ENCODE measurements around the gene STK38L. TPM values are rescaled to one million over a fixed set of nuclear protein-coding genes. Genes with fewer than 3 reads are reported as not detected.

STK38L gene
- total RNA-seq, 4 donors from 2014 or later: 64.6 to 102 (median 82.4) TPM

DNA sequence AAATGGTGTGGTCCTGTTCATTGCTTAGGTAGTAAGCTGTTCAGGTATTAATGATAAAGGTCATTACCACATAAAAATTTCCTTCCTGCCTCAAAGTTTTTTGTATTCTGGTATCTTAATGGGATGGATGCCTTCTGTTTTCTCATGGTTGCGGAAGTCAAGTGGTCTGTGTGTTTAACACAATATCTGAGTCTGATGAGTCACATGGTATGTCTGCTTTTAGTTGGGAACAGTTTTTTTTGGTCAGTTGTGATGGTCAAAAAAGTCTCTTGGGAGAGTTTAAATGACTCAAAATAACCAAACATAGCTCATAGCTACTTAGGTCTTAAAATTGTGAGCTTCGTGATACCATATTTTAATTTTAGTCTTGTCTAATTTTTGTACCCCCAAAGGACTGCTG lies 40.7 kb downstream of the STK38L start:
- no peak for TF ChIP-seq EP300 (IDR thresholded peaks at IDR 0.05)
- TF ChIP-seq, protein P1, sequence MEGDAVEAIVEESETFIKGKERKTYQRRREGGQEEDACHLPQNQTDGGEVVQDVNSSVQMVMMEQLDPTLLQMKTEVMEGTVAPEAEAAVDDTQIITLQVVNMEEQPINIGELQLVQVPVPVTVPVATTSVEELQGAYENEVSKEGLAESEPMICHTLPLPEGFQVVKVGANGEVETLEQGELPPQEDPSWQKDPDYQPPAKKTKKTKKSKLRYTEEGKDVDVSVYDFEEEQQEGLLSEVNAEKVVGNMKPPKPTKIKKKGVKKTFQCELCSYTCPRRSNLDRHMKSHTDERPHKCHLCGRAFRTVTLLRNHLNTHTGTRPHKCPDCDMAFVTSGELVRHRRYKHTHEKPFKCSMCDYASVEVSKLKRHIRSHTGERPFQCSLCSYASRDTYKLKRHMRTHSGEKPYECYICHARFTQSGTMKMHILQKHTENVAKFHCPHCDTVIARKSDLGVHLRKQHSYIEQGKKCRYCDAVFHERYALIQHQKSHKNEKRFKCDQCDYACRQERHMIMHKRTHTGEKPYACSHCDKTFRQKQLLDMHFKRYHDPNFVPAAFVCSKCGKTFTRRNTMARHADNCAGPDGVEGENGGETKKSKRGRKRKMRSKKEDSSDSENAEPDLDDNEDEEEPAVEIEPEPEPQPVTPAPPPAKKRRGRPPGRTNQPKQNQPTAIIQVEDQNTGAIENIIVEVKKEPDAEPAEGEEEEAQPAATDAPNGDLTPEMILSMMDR (IDR thresholded peaks at IDR 0.05): no peak
- no peak for TF ChIP-seq POLR2AphosphoS5 (IDR thresholded peaks at IDR 0.05)
- TF ChIP-seq POLR2A (IDR thresholded peaks at IDR 0.05; ENCODE audit: low read depth): no peak
- no peak for DNase-seq (ENCODE audit: extremely low spot score)
- Histone ChIP-seq H3K36me3 (no peaks in the 10 kb centered on the region), H3K27ac (replicated peaks in 1 of 4) (peak overlapping the region; percentile 17 to 64 (median 44)), H3K9me3 (no peaks in the 10 kb centered on the region), H3K4me1 (peaks cover 46 to 87% (median 74%) of the 10 kb centered on the region in 4 donors), H3K4me3 (no peak overlapping the region), H3K27me3 (no peaks in the 10 kb centered on the region)
- intact Hi-C loops (cut with DNase I): no loop called here
- 63% methylated on average over 2 of the region's 2 CpGs for WGBS

DNA sequence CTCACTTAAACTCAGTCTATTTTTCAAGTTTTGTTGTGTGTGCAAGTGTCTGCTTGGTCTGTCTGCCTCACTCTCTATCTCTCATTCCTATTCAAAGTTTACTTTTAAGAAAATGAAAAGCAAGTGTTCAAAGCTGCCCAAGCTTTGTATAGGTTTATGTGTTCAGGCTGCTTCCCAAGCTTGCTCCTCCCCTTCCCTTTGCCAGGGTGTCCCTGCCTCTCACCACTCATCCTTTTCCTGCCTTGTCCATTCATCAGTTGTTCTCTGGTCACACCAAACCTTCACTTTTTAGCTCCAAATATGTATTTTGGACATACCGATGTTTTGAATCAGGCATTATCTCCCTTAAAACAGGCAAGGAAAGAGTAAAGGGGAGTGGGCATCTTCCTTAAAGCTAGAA lies 41.3 kb downstream of the STK38L start:
- 83% methylated on average over 1 of the region's 1 CpG for WGBS

DNA sequence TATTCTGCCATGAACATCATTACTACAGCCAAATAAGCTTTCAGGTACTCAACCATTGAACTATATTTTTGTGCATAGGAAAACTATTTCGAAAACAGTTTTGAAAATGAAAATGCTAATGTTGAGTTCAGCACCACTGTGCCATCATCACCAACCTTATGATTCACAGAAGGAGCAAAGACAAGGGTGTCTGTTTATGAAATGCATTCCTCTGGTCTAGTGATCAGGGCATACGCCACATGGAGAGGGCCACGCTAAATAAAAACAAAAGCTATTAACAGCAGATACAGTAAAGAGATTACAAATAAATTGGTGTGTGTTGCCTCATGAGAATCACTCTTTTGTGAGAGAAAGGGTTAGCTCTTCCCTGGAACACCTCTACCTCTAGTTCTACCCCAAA lies 45.3 kb downstream of the STK38L start:
- Histone ChIP-seq H3K9me3 (no peaks in the 10 kb centered on the region), H3K27me3 (no peaks in the 10 kb centered on the region), H3K36me3 (no peaks in the 10 kb centered on the region), H3K27ac (replicated peaks in 1 of 4) (peak overlapping the region in 2 of 4 donors; percentile 46 to 58), H3K4me1 (peaks cover 54 to 92% (median 81%) of the 10 kb centered on the region in 4 donors), H3K4me3 (no peak overlapping the region)
- intact Hi-C loops (cut with DNase I): no loop called here
- DNase-seq (ENCODE audit: extremely low spot score): no peak
- TF ChIP-seq EP300 (IDR thresholded peaks at IDR 0.05): no peak
- TF ChIP-seq POLR2AphosphoS5 (IDR thresholded peaks at IDR 0.05): no peak
- TF ChIP-seq, protein P1 (IDR thresholded peaks at IDR 0.05): no peak
- TF ChIP-seq POLR2A (IDR thresholded peaks at IDR 0.05; ENCODE audit: low read depth): no peak
- WGBS: 76% methylated on average over 3 of the region's 3 CpGs

More for the DNA sequence above, 41.3 kb downstream of the STK38L start:
- DNase-seq (ENCODE audit: extremely low spot score): no peak
- intact Hi-C loops (cut with DNase I): no loop called here
- peak overlapping the region; percentile 17 to 64 (median 44) for H3K27ac ChIP-seq (replicated peaks in 1 of 4)
- H3K36me3 ChIP-seq: no peaks in the 10 kb centered on the region
- H3K27me3 ChIP-seq: no peaks in the 10 kb centered on the region
- no peaks in the 10 kb centered on the region for H3K9me3 ChIP-seq
- H3K4me1 ChIP-seq: peaks cover 46 to 87% (median 72%) of the 10 kb centered on the region in 4 donors
- no peak for TF ChIP-seq EP300 (IDR thresholded peaks at IDR 0.05)
- no peak for TF ChIP-seq POLR2AphosphoS5 (IDR thresholded peaks at IDR 0.05)
- TF ChIP-seq, protein P1 (IDR thresholded peaks at IDR 0.05): no peak
- TF ChIP-seq POLR2A (IDR thresholded peaks at IDR 0.05; ENCODE audit: low read depth): no peak
- no peak overlapping the region for H3K4me3 ChIP-seq

DNA sequence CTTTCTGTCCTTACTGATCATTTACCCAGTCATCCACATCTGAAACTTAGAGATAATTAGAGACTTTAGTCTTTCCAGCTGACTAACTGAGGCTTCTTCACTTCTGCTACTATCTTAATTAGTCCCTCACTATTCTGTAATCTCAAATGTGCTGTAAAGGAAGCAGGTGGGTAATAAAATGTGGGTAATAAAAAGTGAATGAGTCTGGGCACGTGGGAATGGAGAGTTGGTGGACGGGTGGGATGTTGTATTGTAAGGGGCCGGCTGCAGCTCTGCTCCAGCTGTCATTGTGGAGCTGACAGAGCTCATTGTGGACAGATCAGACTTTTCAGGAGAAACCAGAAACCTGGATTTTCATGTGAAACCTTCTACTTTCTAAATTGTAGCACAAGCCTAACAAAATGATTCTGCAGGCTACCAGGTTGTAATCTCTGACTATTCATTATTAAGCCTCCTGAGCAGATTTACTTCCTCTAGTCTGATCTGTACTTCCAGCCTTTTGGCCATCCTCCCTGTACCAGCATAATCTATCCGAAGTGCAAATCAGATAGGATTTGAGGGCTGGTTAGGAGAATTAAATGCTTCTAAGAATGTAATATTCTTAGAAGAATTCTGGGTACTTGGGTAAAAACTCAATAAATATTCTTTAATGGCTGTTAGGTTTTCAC lies 46.5 kb downstream of the STK38L start:
- H3K4me1 ChIP-seq: peaks cover 53 to 92% (median 81%) of the 10 kb centered on the region in 4 donors
- intact Hi-C loops (cut with DNase I): no loop called here
- TF ChIP-seq EP300 (IDR thresholded peaks at IDR 0.05) (no peak), POLR2A (IDR thresholded peaks at IDR 0.05; ENCODE audit: low read depth) (no peak), POLR2AphosphoS5 (IDR thresholded peaks at IDR 0.05) (no peak)
- TF ChIP-seq, protein P1 (IDR thresholded peaks at IDR 0.05): no peak
- H3K27me3 ChIP-seq: no peaks in the 10 kb centered on the region
- H3K4me3 ChIP-seq: no peak overlapping the region
- 68% methylated on average over 4 of the region's 4 CpGs for WGBS
- H3K27ac ChIP-seq (replicated peaks in 1 of 4): peak overlapping the region in 2 of 4 donors; percentile 12 to 58
- no peak for DNase-seq (ENCODE audit: extremely low spot score)
- no peaks in the 10 kb centered on the region for H3K9me3 ChIP-seq
- no peaks in the 10 kb centered on the region for H3K36me3 ChIP-seq

Measured in esophagus muscularis mucosa (tissue), 4 donors.